ENCODE measurements around the gene C16orf89. TPM values are rescaled to one million over a fixed set of nuclear protein-coding genes. Genes with fewer than 3 reads are reported as not detected.
"Not testable (repeated sequence)": the region's sequence is repeated elsewhere in the genome, so short reads cannot be mapped to it uniquely, and the experiment has no call there.

C16orf89 gene
- polyA plus RNA-seq, 3 donors: 4.3 to 8.8 (median 7.1) TPM

- DNase-seq: not testable (repeated sequence)
These were observed 22.5 kb upstream of the C16orf89 start for GRCh38 chr16:5088086-5088790.

DNA sequence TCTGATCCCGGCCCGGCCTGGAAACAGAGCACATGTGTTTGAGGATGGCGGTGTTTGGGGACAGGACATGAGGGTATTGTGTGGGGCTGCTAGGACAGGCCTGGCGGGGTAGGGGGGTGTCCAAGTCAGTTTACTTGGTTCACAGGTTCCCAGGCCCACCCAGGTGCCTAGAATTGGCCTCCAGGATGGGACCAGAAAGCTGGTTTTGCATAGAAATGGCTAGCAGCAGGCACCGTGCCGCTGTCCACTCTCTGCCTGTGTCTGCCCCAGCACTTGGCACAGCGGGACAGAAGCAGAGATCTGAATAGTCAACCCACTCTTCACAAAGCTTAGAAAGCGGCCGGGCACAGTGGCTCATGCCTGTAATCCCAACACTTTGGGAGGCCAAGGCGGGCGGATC, 20.0 kb upstream of the C16orf89 start:
- DNase-seq: not testable (repeated sequence)

- not testable (repeated sequence) for DNase-seq
These were observed 19.0 kb upstream of the C16orf89 start for GRCh38 chr16:5084802-5085201.

- not testable (repeated sequence) for DNase-seq
These were observed 18.5 kb upstream of the C16orf89 start for GRCh38 chr16:5084099-5084731.

DNA sequence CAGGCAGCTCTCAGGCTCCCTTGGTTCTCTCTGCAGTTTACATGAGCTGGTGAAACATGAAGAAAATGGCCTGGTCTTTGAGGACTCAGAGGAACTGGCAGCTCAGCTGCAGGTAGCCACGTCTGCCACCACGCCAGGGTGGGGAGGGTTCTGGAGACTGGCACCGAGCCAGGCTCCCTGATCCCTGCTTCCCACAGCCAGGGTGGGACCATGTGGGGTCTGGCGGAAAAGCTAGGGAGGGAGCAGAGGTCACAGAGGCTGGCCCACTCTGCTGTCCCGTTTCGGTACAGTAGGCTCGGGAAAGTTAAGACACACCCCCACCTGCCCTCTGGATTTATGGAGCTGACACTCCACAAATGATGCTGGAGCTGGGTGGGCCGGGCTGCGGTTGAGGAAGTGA, 17.9 kb upstream of the C16orf89 start:
- DNase-seq: not testable (repeated sequence)

DNA sequence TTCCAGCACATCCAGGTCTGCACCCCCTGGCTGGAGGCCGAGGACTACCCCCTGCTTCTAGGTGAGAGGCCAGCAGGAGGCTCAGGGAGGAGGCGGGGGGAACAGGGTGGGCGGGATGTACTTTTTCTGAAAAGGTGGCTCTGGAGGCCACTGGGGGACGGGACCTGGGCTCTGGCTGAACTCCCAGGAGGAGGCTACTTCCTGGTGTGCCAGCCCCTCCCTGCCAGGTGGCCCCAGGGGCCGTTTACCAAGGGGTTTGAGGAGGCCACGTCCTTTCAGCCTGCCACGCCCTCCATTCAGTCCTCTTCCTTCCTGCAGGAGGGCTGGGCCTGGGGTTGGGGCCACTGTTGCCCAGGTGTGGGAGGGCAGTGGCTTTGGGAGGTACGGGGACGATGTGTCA, 15.2 kb upstream of the C16orf89 start:
- not testable (repeated sequence) for DNase-seq

- not testable (repeated sequence) for DNase-seq
These were observed 14.7 kb upstream of the C16orf89 start for GRCh38 chr16:5080461-5080860.

- no peak for DNase-seq
These were observed 12.9 kb upstream of the C16orf89 start for GRCh38 chr16:5078626-5079025.

GRCh38 chr16:5077304-5077703, 11.5 kb upstream of the C16orf89 start:
- DNase-seq: no peak

DNA sequence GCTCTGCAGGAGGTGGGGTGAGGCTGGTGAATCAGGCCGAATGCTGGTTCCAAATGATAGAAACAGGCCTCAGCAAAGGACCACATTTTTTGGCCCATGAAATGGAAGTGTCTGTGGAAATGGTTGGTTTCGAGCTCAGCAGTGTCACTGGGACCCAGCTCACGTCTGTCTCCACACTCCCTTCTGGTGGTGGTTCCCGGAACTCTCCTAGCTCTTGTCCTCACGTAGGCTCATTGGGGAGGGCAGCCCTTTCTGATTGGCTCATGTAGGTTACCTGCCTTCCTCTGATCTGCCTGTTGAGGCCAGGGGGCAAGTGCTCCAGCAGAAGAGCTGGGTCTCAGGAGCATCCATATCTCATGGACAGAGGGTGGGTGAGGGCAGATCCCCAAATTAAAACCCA, 9.9 kb upstream of the C16orf89 start:
- DNase-seq: no peak

DNA sequence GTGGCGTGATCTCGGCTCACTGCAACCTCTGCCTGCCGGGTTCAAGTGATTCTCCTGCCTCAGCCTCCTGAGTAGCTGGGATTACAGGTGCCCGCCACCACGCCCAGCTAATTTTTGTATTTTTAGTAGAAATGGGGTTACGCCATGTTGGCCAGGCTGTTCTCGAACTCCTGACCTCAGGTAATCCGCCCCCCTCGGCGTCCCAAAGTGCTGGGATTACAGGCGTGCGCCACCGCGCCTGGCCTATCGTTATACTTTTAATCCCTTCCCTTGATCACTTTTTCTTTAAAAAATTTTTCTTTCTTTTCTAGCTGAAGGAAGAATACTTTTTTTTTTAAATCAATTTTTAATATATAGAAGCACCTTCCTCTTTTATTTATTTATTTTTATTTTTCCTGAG, 8.0 kb upstream of the C16orf89 start:
- not testable (repeated sequence) for DNase-seq

DNA sequence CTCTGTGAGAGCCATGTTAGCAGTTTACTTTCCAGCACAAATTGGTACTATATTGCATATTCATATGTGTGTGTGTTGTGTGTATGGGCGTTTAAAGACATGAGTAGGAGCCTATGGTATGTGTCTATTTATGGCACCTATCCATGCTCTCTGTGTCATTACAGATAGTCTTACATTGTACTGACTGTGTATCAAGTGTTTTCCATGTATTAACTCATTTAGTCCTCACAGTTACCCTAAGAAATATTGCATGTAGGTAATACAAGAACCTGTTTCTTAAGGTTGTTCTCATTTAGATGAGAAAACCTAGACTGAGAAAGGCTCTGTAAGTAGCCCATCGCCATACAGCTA, 7.5 kb upstream of the C16orf89 start:
- no peak for DNase-seq

GRCh38 chr16:5072334-5073278, 6.8 kb upstream of the C16orf89 start:
- DNase-seq: no peak

DNA sequence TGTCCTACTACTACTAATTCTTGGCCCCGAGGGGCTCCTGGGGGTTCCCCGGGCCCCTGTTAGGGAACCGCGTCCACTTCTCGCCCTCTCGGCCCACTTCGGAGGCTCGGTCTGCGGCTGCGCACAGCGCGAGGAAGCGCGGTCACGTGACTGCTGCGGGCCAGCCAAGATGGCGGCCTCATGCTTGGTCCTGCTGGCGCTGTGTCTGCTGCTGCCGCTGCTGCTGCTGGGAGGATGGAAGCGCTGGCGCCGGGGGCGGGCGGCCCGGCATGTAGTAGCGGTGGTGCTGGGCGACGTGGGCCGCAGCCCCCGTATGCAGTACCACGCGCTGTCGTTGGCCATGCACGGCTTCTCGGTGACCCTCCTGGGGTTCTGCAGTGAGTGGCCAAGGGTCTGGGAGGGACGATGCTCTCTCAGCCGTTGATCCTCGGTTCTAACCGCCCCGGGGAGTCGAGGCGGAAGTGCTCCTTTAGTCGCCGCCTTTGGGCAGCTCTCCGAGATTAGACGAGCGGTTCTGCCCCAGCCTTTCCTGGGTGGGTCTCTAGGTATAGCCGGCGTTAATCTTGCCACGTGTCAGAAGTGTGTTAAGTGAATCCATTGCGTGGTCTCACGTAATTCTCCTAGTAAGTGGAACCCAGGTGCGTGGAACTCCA, 6.1 kb upstream of the C16orf89 start, which contains the start of gene ALG1:
Gene ALG1 (plus strand): TSS at position 163 of the 653 bp plus-strand sequence. CDS start 7 bp downstream, at position 170.
- DNase-seq: peak; percentile 87

GRCh38 chr16:5071341-5071680, 5.6 kb upstream of the C16orf89 start:
- DNase-seq: no peak

DNA sequence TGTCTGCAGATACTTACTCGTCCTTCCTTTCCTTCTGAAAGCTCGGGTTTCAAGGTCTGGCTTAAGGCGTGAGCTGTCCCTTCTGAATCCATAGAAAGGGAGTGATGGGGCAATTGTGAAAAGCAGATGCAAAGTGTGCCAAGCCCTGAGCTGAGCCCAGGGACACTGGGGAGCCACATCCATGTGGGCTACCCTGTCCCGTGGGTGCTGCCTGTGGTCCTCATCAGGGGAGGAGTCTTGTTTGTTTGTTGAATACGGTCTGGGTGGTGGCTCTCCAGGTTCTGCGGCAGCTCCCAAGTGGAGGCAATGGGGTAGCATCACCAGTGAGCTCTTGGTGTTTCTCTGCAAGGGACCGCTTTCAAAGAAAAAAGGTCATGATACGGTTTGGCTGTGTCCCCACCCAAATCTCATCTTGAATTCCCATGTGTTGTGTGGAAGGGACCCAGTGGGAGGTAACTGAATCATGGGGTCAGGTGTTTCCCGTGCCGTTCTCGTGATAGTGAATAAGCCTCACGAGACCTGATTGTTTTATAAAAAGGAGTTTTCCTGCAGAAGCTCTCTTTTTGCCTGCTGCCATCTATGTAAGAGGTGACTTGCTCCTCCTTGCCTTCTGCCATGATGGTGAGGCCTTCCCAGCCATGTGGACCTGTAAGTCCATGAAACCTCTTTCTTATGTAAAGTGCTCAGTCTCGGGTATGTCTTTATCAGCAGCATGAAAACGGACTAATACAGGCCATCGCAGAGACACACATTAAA, 4.9 kb upstream of the C16orf89 start:
- DNase-seq: no peak

GRCh38 chr16:5069854-5070253, 4.1 kb upstream of the C16orf89 start:
- no peak for DNase-seq

DNA sequence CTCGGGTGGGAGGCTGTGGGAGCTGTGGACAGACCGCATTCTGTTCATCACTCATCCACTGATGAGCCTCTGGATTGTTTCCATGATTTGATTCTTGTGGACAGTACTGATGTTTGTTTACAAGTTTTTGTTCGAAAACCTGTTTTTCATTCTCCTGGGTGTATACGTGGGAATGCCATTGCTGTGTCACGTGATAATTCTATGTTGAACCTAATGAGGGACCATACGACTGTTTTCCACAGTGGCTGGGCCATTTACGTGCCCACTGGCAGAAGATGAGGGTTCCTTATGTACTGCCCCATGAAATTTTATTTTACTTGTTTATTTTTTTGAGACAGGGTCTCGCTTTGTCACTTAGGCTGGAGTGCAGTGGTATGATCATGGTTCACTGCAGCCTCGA, 3.3 kb upstream of the C16orf89 start:
- DNase-seq: no peak

GRCh38 chr16:5066511-5066910, 755 bp upstream of the C16orf89 start:
- DNase-seq: no peak

GRCh38 chr16:5065326-5065725, 430 bp downstream of the C16orf89 start:
- no peak for DNase-seq

GRCh38 chr16:5064915-5065314, 841 bp downstream of the C16orf89 start:
- no peak for DNase-seq

Data from renal pelvis (tissue), 4 donors.